PC-3 (cell line): ENCODE measurements around the gene NAA38. TPM values are rescaled to one million over a fixed set of nuclear protein-coding genes. Genes with fewer than 3 reads are reported as not detected.

Experiments used
- ATAC-seq: fragments of 200-7000 bp; cut with Tn5 transposase; 2 replicates; pipeline ENCODE4 v1.9.1; 2020; ENCODE audit warnings: mild to moderate bottlenecking, moderate library complexity
- BruUV-seq: library from RNA; stranded (reverse); fragments of 400-500 nt; replicated peaks from 2 replicates; lab custom pipeline; 2021; lab: Mats Ljungman, UMichigan
- CTCF ChIA-PET: fragments of 300-600 bp; sonication (Branson Sonifier 250); formaldehyde crosslinking; loops from one replicate; lab custom pipeline; 2022; ENCODE audit warnings: antibody characterized with exemption; lab: Charles Lee
- POLR2A ChIA-PET: fragments of 300-600 bp; sonication (Branson Sonifier 250); formaldehyde crosslinking; loops from one replicate; lab custom pipeline; 2022; ENCODE audit warnings: antibody characterized with exemption; ENCODE audit not compliant: unreplicated experiment; lab: Charles Lee
- DNase-seq: peaks from one replicate; pipeline ENCODE4 v3.0.0-alpha.2; 2015
- H2AFZ ChIP-seq: fragments of 300-600 bp; sonication (generic); 2 replicates; pipeline ENCODE4 v1.6.0; 2016; ENCODE audit warnings: antibody characterized with exemption, low read length
- H3F3A ChIP-seq: fragments of 300-600 bp; sonication (generic); one replicate; pipeline ENCODE4 v1.6.0; 2017; ENCODE audit warnings: antibody characterized with exemption, low read length, control low read depth, mild to moderate bottlenecking; ENCODE audit not compliant: unreplicated experiment
- H3K27ac ChIP-seq: fragments of 300-600 bp; sonication (generic); 2 replicates; pipeline ENCODE4 v1.5.1; 2016; ENCODE audit warnings: mild to moderate bottlenecking, low read length
- H3K27me3 ChIP-seq: fragments of 300-600 bp; sonication (generic); 2 replicates; pipeline ENCODE4 v1.6.1; 2016; ENCODE audit warnings: low read length, mixed read lengths
- H3K36me3 ChIP-seq: fragments of 300-600 bp; sonication (generic); 2 replicates; pipeline ENCODE4 v1.6.1; 2016; ENCODE audit warnings: low read depth, mixed run types, low read length, mixed read lengths
- H3K4me1 ChIP-seq: fragments of 300-600 bp; sonication (generic); 2 replicates; pipeline ENCODE4 v1.5.1; 2016; ENCODE audit warnings: low read length; ENCODE audit not compliant: insufficient read depth
- H3K4me2 ChIP-seq: fragments of 300-600 bp; sonication (generic); 2 replicates; pipeline ENCODE4 v1.6.0; 2016; ENCODE audit warnings: low read length
- H3K4me3 ChIP-seq: fragments of 300-600 bp; sonication (generic); 2 replicates; pipeline ENCODE4 v1.5.1; 2016; ENCODE audit warnings: mild to moderate bottlenecking, low read length, mixed read lengths
- H3K79me2 ChIP-seq: fragments of 300-600 bp; sonication (generic); 2 replicates; pipeline ENCODE4 v1.6.1; 2017; ENCODE audit warnings: low read length, mixed read lengths
- H3K9ac ChIP-seq: fragments of 300-600 bp; sonication (generic); 2 replicates; pipeline ENCODE4 v1.6.0; 2016; ENCODE audit warnings: mild to moderate bottlenecking, low read length
- H3K9me2 ChIP-seq: fragments of 300-600 bp; sonication (generic); replicated peaks from 2 replicates; pipeline ENCODE4 v1.6.1; 2016; ENCODE audit warnings: mixed run types, low read length, mixed read lengths
- H3K9me3 ChIP-seq: fragments of 300-600 bp; sonication (generic); 2 replicates; pipeline ENCODE4 v1.6.1; 2016; ENCODE audit warnings: low read length, mixed read lengths
- H4K20me1 ChIP-seq: fragments of 300-600 bp; sonication (generic); 2 replicates; pipeline ENCODE4 v1.6.1; 2016; ENCODE audit warnings: low read length, mixed read lengths
- CTCF ChIP-seq: fragments of 300-600 bp; sonication (generic); conservative IDR thresholded peaks from 2 replicates; pipeline ENCODE4 v1.5.1; 2017; ENCODE audit warnings: antibody characterized with exemption, low read depth, mild to moderate bottlenecking, low read length
- EZH2 ChIP-seq: fragments of 300-600 bp; sonication (generic); IDR thresholded peaks from one replicate; pipeline ENCODE4 v1.6.1; 2017; ENCODE audit warnings: antibody characterized with exemption, mild to moderate bottlenecking, low read length; ENCODE audit not compliant: unreplicated experiment
- EZH2phosphoT487 ChIP-seq: fragments of 300-600 bp; sonication (generic); IDR thresholded peaks from 2 replicates; pipeline ENCODE4 v1.6.1; 2018; ENCODE audit warnings: mild to moderate bottlenecking, antibody characterized with exemption, low read length, borderline replicate concordance
- intact Hi-C: fragments of 100-400 bp; cut with micrococcal nuclease; formaldehyde crosslinking; loops from 2 replicates; pipeline ENCODE4 v1.9.0; 2023
- total RNA-seq: library from RNA; depleted of rRNA; stranded (reverse); fragments of >200 nt; gene quantifications from 2 replicates; pipeline ENCODE4 v1.2.3, GENCODE V29; 2014

The NAA38 gene
- total RNA-seq, 1 experiment from 2014 or later = 403 TPM

GRCh38 chr17:7817643-7817964 is 39.8 kb downstream of the NAA38 start:
- no peak for DNase-seq
- no peaks in the 10 kb centered on the region for H3K36me3 ChIP-seq
- H3K4me1 ChIP-seq = no peaks in the 10 kb centered on the region
- no peak overlapping the region for H3K27ac ChIP-seq
- ATAC-seq = no peak
- no peak overlapping the region for H3K9ac ChIP-seq
- no peak overlapping the region for H2AFZ ChIP-seq
- intact Hi-C loops = no loop called here
- no peaks in the 10 kb centered on the region for H3K79me2 ChIP-seq
- ChIA-PET POLR2A (no interaction called here), CTCF (no interaction called here)
- no peak overlapping the region for H3K4me3 ChIP-seq
- H4K20me1 ChIP-seq = no peaks in the 10 kb centered on the region
- no peaks in the 10 kb centered on the region for H3K9me3 ChIP-seq
- TF ChIP-seq EZH2 = no peak
- no peaks in the 10 kb centered on the region for H3K9me2 ChIP-seq
- no TSS peak for BruUV-seq
- H3K27me3 ChIP-seq = no peaks in the 10 kb centered on the region
- H3F3A ChIP-seq = no peaks in the 10 kb centered on the region
- no peak overlapping the region for H3K4me2 ChIP-seq

- TF ChIP-seq EZH2phosphoT487 (no peak), EZH2 (no peak), CTCF (no peak)
- POLR2A ChIA-PET = no interaction called here
Observed at GRCh38 chr17:7816926-7817642, 40.3 kb downstream of the NAA38 start.

DNA sequence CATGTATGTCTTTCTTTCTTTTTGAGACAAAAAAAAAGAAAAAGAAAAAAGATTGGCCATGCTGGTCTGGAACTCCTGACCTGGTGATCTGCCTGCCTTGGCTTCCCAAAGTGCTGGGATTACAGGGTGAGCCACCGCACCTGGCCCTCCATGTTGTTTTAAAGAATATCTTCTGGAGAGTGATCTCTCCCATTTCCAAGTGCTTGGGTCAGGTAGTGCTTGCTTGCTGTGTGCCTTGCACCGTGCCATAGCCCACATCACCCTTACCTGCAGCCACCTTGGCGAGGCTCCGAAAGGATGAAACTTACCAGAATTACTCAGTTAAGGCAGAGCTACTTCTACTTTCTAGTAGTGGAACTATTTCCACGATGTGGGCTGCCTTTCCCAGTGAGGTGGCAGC is 42.4 kb downstream of the NAA38 start:
- H3K9me2 ChIP-seq = no peaks in the 10 kb centered on the region
- H3K36me3 ChIP-seq = no peaks in the 10 kb centered on the region
- ATAC-seq (no peak), DNase-seq (no peak)
- H3K9me3 ChIP-seq = no peaks in the 10 kb centered on the region
- TF ChIP-seq EZH2phosphoT487 (no peak), EZH2 (no peak), CTCF (no peak)
- POLR2A ChIA-PET = no interaction called here
- H3K4me1 ChIP-seq = peaks cover 3% of the 10 kb centered on the region
- BruUV-seq = no TSS peak
- H3K27ac ChIP-seq = no peak overlapping the region
- H3K9ac ChIP-seq = no peak overlapping the region
- no peak overlapping the region for H3K4me2 ChIP-seq
- no peaks in the 10 kb centered on the region for H3K27me3 ChIP-seq
- H3F3A ChIP-seq = no peaks in the 10 kb centered on the region
- no peak overlapping the region for H3K4me3 ChIP-seq
- intact Hi-C loops = no loop called here
- H3K79me2 ChIP-seq = no peaks in the 10 kb centered on the region
- no peak overlapping the region for H2AFZ ChIP-seq
- H4K20me1 ChIP-seq = no peaks in the 10 kb centered on the region
- CTCF ChIA-PET = no interaction called here

More at GRCh38 chr17:7816926-7817642, 40.3 kb downstream of the NAA38 start:
- no peaks in the 10 kb centered on the region for H3K79me2 ChIP-seq
- no peak overlapping the region for H3K27ac ChIP-seq
- no TSS peak for BruUV-seq
- H3K27me3 ChIP-seq = no peaks in the 10 kb centered on the region
- no peak overlapping the region for H3K4me3 ChIP-seq
- DNase-seq (no peak), ATAC-seq (no peak)
- no peaks in the 10 kb centered on the region for H3K4me1 ChIP-seq
- intact Hi-C loops = no loop called here
- no peaks in the 10 kb centered on the region for H3K9me2 ChIP-seq
- no peak overlapping the region for H3K4me2 ChIP-seq
- CTCF ChIA-PET = no interaction called here
- no peak overlapping the region for H3K9ac ChIP-seq
- no peaks in the 10 kb centered on the region for H3K36me3 ChIP-seq
- H4K20me1 ChIP-seq = no peaks in the 10 kb centered on the region
- H3K9me3 ChIP-seq = no peaks in the 10 kb centered on the region
- no peak overlapping the region for H2AFZ ChIP-seq
- no peaks in the 10 kb centered on the region for H3F3A ChIP-seq
